GM18868 (cell line): ENCODE measurements around the gene PTPRN2.

Experiments used
- ATAC-seq: cut with Tn5 transposase; IDR thresholded peaks from one replicate; pipeline ENCODE4 v1.9.1; 2021; ENCODE audit warnings: mild to moderate bottlenecking, moderate library complexity; ENCODE audit not compliant: unreplicated experiment

PTPRN2 gene

DNA sequence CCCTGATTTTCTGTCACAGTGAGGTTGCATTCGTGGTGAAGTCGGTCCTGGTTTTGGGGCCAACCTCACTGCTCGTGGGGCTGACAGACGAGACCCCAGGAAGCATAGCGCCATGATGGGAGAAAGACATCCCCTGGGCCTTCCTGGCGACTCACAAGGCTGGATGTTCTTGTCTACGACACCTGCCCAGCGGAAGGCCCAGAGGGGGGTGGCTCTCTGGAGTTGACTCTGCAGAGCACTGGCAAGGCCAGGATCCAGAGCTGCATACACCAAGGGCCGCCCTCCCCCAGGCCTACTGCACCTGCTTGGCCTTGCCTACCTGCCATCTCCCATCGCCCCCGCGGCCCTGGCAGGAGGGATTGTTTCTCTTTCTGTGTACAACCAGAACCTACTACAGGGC, 608.9 kb downstream of the PTPRN2 start:
- ATAC-seq: no peak

DNA sequence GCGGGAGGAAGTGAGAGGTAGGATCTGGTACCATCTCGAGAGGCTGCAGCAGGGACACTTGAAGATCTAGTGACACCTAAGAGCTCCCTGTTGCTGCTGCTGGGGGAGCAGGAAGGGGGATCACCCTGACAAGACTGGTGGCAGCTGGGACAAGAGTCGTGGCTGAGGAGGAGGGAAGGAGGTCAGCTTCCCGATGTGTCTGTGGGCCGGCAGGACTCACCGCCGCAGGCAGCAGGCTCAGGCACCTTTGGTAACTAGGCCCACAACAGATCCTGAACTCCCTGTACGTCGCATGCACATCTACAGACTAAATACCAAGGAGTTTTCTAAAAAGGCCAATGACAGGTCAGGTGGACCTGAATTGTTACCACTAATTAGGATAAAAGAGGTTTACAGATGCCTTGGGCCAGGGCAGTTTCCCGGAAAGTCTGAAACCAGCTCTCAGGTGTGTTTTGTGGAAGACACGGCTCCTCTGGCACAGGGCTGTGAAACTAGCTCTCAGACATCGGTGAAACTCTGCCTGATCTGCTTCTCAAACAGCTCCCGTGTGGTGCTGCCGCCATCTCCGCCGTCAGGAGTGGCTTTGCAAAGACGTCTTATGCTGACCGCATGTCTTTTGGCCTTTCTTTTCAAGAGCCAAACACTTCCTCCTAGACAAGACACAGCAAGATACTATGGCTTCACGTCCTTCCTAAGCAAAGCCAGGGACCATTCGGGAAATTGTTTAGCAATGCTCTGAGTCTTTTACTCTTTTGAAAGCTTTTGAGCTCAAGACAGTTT, 609.7 kb downstream of the PTPRN2 start:
- ATAC-seq: no peak

DNA sequence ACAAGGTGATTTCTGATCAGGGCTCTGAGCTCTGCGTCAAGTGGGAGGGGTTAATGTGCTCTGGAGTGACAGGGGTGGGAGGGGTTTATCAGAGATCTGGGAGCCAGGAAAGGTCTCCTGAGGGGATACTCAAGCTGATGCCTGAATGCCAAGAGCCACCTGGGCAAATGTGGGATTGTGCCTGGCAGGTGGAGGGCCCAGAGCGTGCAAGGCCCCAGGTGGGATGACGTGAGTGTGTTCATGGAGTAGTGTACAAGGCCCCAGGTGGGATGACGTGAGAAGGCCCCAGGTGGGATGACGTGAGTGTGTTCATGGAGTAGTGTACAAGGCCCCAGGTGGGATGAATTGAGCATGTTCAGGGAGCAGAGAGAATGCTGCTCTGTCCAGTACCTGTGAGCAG, 610.3 kb downstream of the PTPRN2 start:
- no peak for ATAC-seq

DNA sequence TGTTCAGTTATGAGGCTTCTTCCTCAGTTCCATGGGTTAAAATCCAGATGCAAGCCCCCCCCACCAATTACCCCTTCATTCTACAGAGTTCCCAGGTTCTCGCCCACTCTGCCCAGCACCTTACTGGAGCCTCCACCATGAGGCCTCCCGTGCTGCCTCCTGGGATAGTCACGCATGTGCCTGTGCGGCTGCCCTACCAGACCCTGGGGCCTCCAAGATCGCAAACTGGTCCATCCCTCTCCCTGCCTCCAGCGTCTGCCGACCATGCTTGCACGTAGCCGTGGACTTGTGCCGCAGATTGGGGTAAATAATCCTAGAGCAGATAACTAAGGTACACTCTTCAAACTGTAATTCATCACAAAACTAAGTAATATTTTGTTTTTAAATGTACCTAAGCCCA, 611.2 kb downstream of the PTPRN2 start:
- ATAC-seq: no peak

DNA sequence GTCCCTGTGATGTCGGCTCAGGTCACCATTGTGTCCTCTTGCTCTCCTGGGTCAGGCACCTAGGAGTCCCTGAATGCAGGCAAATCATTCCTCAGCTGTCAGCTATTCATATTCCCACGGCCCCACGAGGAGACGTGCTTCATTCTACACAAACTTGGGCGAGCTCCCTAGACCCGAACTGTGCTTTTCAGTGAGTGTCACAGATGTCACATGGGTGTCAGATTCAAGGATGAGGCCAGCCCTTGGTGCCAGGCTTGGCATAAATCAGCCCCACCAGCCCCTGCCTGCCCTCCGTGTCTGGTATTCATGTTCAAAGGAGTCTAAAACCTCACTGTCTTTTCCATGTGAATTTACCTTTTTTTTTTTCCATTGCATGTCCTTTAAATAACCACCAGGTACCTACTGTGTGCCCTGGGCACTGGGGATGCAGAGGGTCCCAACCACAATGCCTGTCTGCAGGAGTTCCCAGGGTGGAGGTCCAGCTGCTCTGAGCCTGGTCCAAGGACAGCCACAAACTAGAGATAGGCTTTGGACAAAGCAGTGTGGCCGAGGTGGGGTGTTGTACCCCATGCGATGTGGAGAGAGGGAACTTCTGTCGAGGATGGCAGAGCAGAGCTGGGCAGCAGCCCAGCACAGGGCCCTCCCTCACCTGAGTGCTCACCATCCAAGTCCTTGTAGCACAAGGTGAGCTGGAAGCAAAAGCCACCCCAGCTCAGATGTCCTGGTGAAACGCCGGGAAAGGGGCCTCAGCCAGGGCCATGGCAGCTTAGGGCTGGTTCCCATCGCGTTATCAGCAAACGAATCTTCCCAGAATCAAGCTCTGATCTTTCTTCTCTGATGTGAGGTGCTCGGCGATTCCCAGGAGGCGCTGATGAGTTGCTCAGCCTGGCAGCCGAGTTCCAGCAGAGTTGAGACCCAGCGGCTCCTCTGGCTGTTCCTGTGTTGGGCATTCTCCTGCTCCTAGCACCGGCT, 611.9 kb downstream of the PTPRN2 start:
- no peak for ATAC-seq

DNA sequence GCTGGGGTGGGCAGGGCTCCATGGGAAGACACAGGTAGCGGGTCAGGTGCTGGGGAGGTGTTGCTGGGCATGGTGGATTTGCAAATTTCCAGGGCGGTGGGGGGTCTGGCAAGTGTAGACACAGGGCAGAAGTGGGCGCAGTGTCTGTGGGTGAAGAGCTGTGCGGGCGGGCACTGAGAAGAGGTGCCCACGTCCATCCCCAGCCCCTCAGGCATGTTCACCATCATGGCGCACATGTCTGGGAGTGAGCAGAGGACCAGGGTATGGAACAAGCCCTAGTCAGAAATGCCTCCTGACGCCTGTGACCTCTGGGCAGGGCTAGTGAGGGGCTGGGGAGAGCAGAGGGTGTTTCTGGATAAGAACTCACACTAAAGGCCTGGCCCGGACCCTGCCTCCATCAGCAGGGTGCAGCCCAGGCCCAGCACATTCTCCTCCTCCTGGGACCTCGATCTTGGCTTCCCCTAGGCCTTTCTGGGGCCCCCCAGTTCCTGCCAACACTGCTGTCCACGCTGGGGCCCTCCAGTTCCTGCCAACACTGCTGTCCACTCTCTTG, 612.9 kb downstream of the PTPRN2 start:
- ATAC-seq: no peak

DNA sequence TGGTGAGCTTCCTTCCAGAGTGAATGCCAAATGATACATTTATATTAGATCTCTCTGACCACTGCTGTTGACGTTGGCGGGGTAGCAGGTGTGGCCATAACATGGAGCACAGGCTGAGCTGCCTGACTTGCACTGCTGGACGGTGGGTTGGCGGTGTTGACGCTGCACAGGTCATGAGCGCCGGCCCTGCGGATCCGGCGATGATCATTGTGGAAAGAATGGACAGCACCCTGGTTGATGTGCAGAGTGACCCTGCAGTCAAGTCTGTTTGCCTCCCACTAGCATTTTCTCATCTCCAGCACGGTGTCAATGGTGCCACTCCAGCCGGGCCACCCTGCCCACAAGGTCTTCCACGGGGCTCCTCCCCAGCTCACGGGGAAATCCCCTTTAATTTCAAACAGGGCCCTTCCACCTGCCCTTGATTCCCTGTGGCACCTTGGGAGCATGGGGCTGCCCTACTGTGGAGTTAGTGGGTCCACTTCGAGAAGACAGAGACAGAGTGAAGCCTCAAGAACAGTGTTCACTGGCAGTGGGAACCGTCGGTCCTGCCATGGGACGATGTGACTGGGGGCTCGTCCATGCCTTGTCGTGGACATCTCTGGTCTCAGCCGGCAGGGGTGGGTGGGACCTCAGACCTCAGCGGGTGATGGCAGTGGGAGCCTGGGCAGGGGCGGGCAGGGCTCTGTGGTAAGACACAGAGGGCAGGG, 613.5 kb downstream of the PTPRN2 start:
- ATAC-seq: no peak

DNA sequence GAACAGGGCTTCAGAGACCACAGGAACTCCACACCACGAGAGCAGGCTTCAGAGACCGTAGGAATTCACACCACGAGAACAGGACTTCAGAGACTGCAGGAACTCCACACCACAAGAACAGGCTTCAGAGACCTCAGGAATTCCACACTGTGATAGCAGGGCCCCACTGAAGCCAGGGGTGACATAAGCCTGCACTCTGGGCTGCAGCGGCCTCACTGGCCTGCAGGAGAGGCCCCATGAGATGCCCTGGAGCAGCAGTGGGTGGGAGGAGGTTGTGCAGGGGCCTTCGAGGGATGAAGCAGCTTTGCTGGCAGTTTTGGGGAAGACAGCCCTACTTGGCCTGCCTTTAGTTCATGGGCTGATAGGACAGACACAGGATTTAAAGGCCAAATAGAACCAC, 614.7 kb downstream of the PTPRN2 start:
- ATAC-seq: no peak

DNA sequence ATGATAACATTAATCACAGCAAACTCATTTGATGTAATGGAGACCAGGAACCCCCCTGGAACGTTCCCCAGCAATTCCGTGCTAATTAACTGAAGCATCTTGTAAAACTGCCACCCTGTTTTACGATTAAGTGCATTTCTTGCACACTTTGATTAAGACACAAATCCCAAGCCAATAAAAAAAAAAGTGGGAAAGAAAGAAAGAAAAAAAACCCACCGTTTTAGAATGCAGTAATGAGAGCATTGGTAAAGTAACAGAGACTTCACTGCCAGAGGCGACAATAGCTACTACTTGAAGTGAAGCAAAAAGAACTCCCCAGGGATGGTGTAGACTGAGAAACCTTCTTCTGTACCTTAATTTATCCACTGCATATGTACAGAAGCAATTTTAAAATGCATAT, 616.1 kb downstream of the PTPRN2 start:
- no peak for ATAC-seq

DNA sequence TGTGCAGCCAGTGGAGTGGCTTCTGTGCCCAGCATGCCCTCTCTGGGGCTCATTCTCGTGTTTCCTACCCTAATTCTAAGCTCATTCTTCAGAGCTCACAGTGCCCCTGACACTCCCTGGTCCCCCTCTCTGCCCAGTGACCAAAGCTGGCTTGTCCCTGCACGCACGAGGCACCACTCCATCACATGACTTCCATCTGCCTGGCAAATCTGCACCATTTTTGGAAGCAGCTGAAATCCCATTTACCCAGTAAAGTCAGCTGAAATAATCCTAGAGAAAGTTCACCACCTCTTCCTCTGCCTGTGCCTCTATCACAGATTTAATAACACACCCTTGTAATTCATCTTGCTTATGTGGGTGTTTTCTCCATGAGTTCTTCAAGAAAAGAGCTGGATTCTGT, 616.9 kb downstream of the PTPRN2 start:
- no peak for ATAC-seq

DNA sequence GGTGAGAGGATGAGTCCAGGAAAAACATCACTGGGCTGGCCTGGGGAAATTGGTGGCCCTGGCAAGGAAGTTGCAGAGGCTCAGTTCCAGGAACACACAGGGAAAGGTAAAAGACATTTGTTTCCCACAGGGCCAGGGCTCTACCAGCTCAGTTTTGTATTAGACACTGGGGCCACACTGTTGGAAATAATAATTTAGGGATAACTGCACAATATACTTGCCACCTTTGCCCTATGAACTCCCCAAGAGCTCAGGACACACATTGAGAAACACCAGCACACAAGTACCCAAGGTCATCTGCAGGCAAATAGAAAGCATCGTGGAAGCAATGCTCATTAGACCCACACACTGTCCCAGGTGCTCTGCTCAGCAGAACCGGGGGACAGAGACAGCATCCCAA, 617.6 kb downstream of the PTPRN2 start:
- ATAC-seq: no peak

DNA sequence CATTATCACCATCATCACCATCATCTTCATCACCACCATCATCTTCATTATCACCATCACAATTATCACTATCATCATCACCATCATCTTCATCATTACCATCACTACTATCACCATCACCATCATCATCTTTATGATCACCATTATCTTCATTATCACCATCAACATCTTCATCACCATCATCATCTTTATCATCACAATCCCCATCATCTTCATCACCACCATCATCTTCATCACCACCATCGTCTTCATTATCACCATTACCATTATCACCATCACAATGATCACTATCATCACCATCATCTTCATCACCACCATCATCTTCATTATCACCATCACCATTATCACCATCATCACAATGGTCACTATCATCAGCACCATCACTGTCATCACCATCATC, 621.1 kb downstream of the PTPRN2 start:
- ATAC-seq: no peak

DNA sequence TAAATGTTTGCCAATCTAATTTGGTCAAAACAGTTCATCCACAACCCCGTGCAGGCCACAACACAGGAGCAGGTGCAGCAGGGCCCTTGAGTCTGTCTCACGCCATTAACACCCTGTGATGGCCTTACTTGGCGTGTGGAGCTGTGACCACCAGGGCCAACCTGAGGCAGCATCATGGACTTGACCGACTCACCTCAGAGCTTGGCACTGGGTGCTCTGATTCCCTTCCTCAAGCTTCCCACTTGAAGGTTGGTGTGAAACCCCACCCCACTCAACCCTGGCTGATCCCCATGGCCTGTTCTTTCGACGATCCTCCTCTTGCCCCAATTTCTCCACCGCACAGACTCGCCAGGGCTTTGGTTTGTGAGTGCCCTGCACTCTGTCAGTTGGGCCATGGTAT, 623.1 kb downstream of the PTPRN2 start:
- ATAC-seq: no peak

DNA sequence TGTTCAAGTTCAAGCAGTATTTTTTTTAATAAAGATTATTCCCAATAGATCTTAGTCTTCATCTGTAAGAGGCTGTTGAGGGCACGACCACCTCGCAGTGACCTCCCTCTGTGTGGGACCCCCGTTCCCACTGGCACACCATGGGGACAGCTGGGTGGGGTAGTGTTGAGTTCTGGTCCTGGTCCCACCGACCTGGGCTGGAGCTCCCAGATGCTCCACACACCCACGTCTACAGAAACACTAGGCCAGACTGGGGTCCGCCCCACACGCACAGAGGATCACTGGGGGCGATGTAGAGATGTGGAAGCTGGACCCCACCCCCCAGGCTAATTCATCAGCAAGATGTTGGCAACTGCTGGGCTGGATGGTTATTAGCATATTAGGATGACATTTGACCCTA, 623.6 kb downstream of the PTPRN2 start:
- ATAC-seq: no peak

DNA sequence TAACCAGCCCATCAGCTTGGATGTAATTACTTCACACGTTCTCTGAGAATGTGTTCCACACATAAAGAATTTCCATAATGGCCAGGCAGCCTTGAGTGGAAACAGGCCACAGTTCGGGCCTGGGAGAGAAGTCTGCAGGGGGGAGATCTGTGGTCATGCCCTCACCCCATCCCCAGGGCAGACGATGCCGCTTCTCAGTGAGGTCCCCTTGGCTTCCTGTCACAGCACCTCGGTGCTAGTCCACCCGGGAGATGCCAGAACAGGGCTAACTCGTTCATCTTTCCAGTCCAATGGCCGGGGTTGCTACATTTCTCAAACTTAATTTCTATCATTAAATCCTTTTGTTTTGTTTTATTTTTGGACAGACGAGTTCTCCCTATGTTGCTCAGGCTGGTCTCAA, 624.1 kb downstream of the PTPRN2 start:
- no peak for ATAC-seq

DNA sequence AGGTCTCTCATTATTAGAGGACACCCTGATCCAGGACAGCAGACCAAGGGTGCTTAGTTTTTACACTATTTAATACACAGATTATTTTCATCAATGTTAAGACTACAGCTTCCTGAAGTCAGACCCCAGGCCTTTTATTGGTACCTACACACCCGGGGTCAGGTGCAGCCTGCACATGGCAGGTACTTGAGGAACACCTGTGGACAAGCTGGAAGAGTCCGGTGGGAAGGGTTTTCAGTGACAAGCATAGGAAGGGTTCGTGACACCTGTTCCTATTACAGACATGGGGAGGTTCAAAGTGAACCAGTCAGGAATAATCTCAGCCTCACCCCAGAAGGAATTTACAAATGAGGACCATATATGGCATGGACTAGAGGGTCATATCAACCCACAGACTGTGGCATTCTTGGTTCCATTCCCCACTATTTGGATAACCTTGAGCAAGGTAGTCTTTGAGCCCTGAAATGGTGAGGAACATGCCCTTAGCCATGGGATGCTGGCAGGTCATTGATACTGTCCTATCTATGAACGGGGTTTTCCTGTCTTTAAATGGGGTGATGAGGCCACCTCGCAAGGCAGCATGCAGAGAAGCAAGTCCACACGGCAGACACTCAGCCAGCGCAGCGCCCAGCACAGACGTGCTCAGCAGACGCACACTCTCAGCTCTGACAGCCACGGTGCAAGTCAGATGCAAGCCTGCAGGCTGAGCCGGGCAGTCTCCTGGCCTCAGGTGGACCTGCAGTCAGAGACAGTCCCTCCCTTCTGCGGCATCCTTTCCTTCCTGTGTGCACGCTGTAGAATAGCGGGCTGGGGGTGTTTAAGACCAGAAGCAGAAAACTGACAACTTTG, 624.9 kb downstream of the PTPRN2 start:
- ATAC-seq: no peak

DNA sequence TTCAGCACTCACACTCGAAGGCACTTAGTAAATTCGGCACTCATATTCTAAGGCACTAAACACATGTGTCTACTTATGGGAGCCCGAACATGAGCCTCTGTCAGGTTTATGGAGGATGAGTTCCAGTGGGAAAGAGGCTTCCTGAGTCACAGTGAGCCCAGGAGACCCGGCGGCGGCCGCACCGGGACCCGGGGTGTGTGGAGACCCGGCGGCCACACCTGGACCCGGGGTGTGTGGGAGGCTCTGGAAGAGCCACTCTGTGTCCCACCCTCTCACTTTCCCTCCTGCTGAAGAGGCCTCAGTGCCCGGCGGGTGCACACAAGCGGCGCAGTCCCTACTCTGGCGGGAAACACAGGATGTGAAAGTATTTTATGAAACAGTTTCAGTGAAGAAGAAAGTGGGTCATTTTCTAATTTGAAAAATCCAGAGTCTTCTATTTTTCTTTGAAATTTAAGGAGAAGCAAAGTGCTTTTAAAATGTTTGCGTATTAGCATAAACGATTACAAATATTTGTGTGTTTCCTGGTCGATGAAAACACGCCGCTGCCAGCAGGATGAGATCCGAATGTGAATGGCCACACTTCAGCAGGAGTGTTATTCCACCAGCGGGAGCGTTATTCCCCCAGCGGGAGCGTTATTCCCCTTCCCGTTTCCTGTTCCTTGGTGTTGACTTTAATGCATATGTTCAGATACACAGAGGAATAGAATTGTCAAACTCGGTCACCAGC, 625.7 kb downstream of the PTPRN2 start:
- no peak for ATAC-seq

DNA sequence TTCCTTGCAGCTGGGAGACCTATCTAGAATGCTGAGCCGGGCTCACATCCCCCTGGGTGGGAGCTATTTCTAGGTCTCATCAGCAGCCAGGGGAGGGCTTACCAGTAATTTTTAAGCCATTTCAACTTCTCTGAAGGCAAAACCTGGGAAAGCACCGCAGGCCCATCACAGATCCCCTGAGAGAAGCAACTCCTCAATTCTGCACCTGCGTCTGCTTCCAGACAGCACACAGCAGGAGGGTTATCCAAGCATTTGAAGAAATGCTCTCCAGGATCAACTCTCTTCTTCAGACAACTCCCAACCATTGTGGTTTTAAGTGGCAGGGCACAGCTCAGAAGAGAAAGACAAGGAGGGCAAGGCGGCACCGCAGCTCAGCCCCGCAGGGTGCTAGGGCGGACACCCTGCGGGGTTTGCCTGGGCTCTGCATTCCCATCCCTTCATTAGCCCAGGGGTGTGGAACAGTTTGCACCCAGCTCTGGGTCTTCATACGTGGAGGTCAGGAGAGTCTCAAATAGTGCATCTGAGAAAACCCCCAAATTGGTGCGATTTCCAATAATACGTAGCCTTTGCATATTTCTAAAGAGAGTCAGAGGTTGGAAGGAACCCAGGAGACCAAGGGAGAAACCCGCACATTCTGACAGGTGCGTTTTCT, 632.1 kb downstream of the PTPRN2 start:
- no peak for ATAC-seq

DNA sequence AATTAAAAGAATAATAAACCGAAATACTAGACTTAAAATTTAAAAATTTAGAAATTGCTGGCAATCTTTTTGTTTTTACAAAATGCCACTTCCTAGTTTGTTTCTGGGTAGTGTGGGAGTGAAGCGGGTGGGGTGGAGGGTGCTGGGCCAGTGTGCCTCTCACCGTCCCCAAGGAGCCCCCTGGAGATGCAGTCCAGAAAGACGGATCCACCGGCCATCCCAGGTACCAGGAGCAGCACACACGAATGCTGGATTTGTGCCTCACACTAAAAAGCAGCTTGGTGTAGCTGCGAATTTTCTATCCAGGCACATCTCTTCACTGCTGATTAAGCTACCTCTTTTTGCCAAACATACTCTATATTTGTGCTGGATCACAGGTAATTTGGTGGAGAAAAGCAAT, 632.7 kb downstream of the PTPRN2 start:
- ATAC-seq: no peak
